Measurements from ENCODE around the gene DLG3.

The DLG3 gene

DNA sequence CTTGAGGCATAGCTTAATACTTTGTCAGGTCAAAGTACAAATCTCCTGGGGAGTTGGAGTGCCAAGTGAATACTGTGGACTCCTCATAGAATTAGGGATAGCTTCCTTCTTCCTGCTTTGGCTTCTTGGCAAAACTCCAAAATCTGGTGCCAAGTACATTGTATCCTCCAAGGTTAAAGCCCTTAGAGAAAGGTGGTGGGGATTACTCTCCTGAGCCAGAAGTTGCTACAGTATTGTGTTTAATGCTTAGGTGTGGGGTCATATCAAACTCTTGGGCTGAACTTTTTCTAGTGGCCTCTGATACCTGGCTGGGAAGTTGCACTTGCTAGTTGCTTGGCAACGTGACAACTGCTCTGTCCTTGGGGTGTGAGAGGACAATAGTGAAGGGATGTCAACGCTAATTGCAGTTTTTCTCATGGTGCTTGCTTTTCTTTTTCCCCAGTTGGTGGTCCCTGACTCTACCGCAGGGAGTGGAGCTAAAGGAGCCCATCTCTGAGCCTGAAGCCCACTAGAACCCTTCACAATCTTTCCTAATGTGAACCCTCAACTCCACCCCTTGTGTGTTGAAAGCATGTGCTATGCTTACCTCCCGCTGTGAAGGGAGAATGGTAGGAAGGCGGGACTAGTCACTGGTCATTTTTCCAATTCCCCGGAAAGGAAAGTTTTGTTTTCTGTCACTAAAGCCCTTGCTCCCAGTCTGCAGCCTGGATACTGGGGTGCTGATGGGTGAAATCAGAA is 35.5 kb downstream of the DLG3 start:
- in situ Hi-C loops (cut with MboI; ENCODE audit: low sequenced_read_pairs, unreplicated experiment), result no loop called here
- no peak for DNase-seq (ENCODE audit: low spot score)
- TF ChIP-seq, protein P1, sequence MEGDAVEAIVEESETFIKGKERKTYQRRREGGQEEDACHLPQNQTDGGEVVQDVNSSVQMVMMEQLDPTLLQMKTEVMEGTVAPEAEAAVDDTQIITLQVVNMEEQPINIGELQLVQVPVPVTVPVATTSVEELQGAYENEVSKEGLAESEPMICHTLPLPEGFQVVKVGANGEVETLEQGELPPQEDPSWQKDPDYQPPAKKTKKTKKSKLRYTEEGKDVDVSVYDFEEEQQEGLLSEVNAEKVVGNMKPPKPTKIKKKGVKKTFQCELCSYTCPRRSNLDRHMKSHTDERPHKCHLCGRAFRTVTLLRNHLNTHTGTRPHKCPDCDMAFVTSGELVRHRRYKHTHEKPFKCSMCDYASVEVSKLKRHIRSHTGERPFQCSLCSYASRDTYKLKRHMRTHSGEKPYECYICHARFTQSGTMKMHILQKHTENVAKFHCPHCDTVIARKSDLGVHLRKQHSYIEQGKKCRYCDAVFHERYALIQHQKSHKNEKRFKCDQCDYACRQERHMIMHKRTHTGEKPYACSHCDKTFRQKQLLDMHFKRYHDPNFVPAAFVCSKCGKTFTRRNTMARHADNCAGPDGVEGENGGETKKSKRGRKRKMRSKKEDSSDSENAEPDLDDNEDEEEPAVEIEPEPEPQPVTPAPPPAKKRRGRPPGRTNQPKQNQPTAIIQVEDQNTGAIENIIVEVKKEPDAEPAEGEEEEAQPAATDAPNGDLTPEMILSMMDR (IDR thresholded peaks at IDR 0.05; ENCODE audit: borderline replicate concordance, control extremely low read depth, extremely low read depth, insufficient read depth, missing control alignments), result no peak

- in situ Hi-C loops (cut with MboI; ENCODE audit: low sequenced_read_pairs, unreplicated experiment), result no loop called here
- no peak for DNase-seq (ENCODE audit: low spot score)
- TF ChIP-seq, protein P1 (IDR thresholded peaks at IDR 0.05; ENCODE audit: borderline replicate concordance, control extremely low read depth, extremely low read depth, insufficient read depth, missing control alignments), result no peak
Measured at GRCh38 chrX:70480660-70481018, 36.0 kb downstream of the DLG3 start.

DNA sequence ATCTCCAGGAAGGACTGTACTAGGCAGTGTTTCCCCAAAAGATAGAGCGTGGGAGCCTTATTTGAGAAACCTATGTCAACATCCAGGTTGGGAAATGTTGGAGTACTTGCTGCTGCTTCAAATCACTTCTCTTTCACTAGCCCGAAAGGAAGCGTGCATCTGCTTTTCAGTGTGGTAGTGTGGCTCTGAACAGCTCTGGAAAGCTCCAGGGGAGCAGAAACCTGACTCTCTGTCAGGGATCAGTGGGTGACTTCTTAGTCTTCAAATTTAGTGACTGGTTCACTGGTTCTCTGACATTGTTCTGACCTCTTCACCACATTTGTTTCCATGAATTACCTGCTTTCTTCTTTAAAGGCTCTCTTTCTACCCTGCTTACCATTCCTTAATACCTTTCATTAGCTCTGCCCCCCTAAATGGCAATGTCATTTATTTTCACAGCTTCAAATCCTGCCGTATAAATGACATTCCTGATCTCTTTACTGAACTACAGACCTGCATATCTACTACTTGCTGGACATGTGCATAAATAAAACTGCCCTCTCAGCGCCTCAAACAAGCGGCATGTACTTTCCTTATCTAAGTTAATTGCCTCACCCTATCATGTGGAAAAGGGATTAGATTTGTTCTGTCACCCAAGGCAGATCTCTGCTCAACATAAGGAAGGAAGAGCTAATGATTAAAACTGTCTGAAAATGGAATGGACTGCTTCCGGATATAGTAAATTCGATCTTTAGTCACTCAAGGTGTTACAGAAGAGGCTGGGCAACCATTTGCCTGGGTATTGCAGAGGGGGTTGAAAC is 37.0 kb downstream of the DLG3 start:
- in situ Hi-C loops (cut with MboI; ENCODE audit: low sequenced_read_pairs, unreplicated experiment), result no loop called here
- TF ChIP-seq, protein P1 (IDR thresholded peaks at IDR 0.05; ENCODE audit: borderline replicate concordance, control extremely low read depth, extremely low read depth, insufficient read depth, missing control alignments), result no peak
- DNase-seq (ENCODE audit: low spot score), result no peak

GRCh38 chrX:70482300-70482699 is 37.7 kb downstream of the DLG3 start:
- TF ChIP-seq, protein P1 (IDR thresholded peaks at IDR 0.05; ENCODE audit: borderline replicate concordance, control extremely low read depth, extremely low read depth, insufficient read depth, missing control alignments), result no peak
- in situ Hi-C loops (cut with MboI; ENCODE audit: low sequenced_read_pairs, unreplicated experiment), result no loop called here
- no peak for DNase-seq (ENCODE audit: low spot score)

DNA sequence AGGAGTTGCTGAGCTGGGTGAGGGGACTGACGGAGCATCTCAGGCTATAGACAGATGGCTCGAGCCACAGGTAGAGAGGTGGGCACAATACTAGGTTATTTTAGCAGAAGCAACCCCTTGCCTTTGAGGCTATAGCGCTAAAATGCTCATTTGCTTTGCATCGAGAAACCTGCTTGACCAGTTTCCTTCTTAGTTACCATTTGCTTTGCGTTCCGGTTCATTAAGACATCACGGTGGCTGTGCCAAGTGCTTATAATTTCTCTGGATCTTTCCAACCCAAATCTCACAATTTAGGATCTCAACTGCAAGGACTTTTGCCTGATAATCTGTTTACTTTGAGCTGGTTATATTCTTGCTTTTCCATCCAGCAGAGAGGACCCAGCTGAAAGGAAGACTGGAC is 40.8 kb downstream of the DLG3 start:
- DNase-seq (ENCODE audit: low spot score), result no peak

GRCh38 chrX:70488856-70489255 is 44.2 kb downstream of the DLG3 start:
- in situ Hi-C loops (cut with MboI; ENCODE audit: low sequenced_read_pairs, unreplicated experiment), result no loop called here
- TF ChIP-seq, protein P1 (IDR thresholded peaks at IDR 0.05; ENCODE audit: borderline replicate concordance, control extremely low read depth, extremely low read depth, insufficient read depth, missing control alignments), result no peak
- no peak for DNase-seq (ENCODE audit: low spot score)

More for the DNA sequence above, 40.8 kb downstream of the DLG3 start:
- TF ChIP-seq, protein P1 (IDR thresholded peaks at IDR 0.05; ENCODE audit: borderline replicate concordance, control extremely low read depth, extremely low read depth, insufficient read depth, missing control alignments), result no peak
- in situ Hi-C loops (cut with MboI; ENCODE audit: low sequenced_read_pairs, unreplicated experiment), result no loop called here
